Peyer's patch (tissue), 4 donors: ENCODE results near the gene PKLR.

Source experiments
- CTCF ChIP-seq, 6 experiments: fragments of 450-650 bp in 4 of 6; fragments of 200-600 bp in 2 of 6; sonication (generic) in 1 of 6; IDR thresholded peaks; one replicate each; pipeline ENCODE4 v1.5.1; 2017 to 2019; ENCODE audit warnings: antibody characterized with exemption in 6 of 6, mild to moderate bottlenecking in 3 of 6, moderate library complexity in 1 of 6
- POLR2A ChIP-seq, 2 donors: fragments of 450-650 bp; IDR thresholded peaks; one replicate each; pipeline ENCODE4 v1.5.1; 2017; ENCODE audit warnings: antibody characterized with exemption in 2 of 2, mild to moderate bottlenecking in 2 of 2, moderate library complexity in 2 of 2

GRCh38 chr1:155319536-155319935 is 18.3 kb upstream of the PKLR start:
- TF ChIP-seq CTCF (IDR thresholded peaks at IDR 0.05), result no peak
- no peak for TF ChIP-seq POLR2A (IDR thresholded peaks at IDR 0.05)
